ENCODE measurements around the gene RTF2.

Gene RTF2

DNA sequence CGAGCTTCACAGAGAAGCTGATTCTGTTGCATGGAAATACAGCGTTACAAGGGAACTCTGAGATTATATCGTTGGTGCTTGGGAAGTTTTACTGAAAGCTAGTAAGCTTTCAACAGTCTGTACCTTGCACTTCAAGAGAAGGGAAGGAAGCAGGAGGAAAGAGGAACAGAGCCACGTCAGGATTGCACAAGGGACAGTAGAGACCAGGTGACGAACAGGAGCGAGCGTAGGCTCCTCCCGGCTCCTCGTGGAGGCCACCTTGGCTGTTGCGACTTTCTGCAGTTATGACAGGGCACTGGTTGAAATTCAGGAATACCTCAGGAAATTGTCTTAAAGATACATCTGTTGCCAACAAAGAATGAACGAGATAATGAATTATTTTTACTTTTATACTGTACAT is 18.8 kb downstream of the RTF2 start:
- H3K27ac ChIP-seq, result no peak overlapping the region
- TF ChIP-seq ZFX (IDR thresholded peaks at IDR 0.05) (no peak), CTCF (conservative IDR thresholded peaks at IDR 0.05) (no peak)

GRCh38 chr20:56488566-56488965 is 20.1 kb downstream of the RTF2 start:
- TF ChIP-seq ZFX (IDR thresholded peaks at IDR 0.05) (no peak), CTCF (conservative IDR thresholded peaks at IDR 0.05) (no peak)
- H3K27ac ChIP-seq, result no peak overlapping the region

DNA sequence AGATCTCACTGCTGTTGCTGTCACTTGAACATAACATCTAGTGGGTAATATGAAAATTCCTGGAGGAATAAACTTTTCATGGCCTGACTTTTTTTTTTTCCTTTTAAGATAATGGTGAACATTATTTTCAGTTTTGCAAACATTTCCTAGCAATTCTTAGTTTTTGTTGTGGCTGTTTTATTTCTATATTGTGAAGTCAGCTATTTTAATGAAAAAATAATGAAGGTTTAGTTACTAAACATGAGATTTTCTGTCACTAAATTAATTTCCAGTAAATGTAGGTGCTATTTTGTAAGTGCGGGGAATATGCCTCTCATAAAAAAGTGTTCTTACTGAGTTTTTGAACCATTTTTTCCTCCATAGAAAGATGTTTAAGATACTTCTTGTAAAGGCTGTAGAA is 32.7 kb downstream of the RTF2 start:
- TF ChIP-seq CTCF (conservative IDR thresholded peaks at IDR 0.05), result no peak
- TF ChIP-seq ZFX (IDR thresholded peaks at IDR 0.05), result no peak
- no peak overlapping the region for H3K27ac ChIP-seq

GRCh38 chr20:56503916-56504315 is 35.5 kb downstream of the RTF2 start:
- no peak overlapping the region for H3K27ac ChIP-seq
- TF ChIP-seq CTCF (conservative IDR thresholded peaks at IDR 0.05) (no peak), ZFX (IDR thresholded peaks at IDR 0.05) (no peak)

DNA sequence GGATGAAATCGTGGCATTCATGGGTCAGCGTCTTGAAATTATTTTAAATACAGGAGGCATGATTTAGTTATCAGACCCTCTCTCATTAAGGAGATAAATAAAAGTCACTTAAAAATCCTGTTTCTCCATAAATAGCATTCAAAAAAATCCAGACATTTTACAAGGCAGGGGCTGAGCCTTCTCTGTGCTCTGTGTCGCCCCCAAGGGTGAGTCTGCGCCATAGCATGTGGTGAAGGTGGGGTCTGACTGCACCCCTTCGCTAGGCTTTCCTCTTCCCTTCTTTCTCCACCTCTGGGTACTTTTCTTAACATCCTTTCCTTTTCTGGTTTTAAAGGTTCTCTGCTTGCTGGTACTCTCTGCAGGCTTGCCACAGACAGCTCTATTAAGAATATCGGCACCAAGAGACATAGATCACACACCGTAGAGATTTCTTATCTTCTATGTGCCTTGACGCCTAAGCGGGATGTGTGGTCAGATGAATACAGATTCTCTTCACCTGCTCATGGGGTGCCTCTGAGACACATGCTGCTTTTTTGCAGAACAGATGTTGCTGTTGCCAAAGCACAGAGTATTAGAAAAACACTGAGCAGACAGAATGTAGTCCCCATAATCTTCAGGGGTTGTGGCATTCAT is 36.1 kb downstream of the RTF2 start:
- TF ChIP-seq ZFX (IDR thresholded peaks at IDR 0.05), result no peak
- peak; percentile 69 for TF ChIP-seq CTCF (conservative IDR thresholded peaks at IDR 0.05)
- no peak overlapping the region for H3K27ac ChIP-seq

DNA sequence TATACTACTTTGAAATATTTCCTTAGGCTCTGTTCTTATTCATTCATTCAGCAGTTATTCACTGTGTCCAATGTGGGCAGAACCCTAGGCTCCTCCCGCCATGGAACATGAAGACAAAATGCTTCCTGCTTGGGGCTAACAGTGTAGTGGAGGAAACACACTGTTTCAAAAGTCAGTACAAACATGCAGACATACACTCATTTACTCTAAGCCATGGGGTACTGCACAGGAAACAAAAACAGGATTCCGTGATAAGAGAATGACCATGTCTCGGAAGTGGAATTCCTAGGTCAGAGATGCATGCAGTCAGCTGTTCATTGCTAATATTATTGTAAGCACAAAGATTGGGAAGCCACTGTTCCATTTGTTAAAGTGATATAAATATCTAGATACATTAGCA is 37.7 kb downstream of the RTF2 start:
- no peak for TF ChIP-seq CTCF (conservative IDR thresholded peaks at IDR 0.05)
- no peak for TF ChIP-seq ZFX (IDR thresholded peaks at IDR 0.05)
- no peak overlapping the region for H3K27ac ChIP-seq

GRCh38 chr20:56511926-56512325 is 43.5 kb downstream of the RTF2 start:
- TF ChIP-seq CTCF (conservative IDR thresholded peaks at IDR 0.05) (no peak), ZFX (IDR thresholded peaks at IDR 0.05) (no peak)
- no peak overlapping the region for H3K27ac ChIP-seq

All from C4-2B (cell line).